Endothelial cell (in vitro differentiated cells): ENCODE results near the gene CDH20. TPM values are rescaled to one million over a fixed set of nuclear protein-coding genes. Genes with fewer than 3 reads are reported as not detected.

Experiments
- DNase-seq: peaks from one replicate; pipeline ENCODE4 v3.0.0; 2021; ENCODE audit warnings: low spot score
- H3K27ac Mint-ChIP-seq: one replicate; pipeline ENCODE4 v1.8.0; 2021; ENCODE audit warnings: mixed read lengths, inconsistent platforms; ENCODE audit not compliant: unreplicated experiment
- H3K27me3 Mint-ChIP-seq: one replicate; pipeline ENCODE4 v1.8.0; 2021; ENCODE audit warnings: mild to moderate bottlenecking, moderate library complexity, mixed read lengths, inconsistent platforms; ENCODE audit not compliant: unreplicated experiment
- H3K36me3 Mint-ChIP-seq: one replicate; pipeline ENCODE4 v1.8.0; 2021; ENCODE audit warnings: mild to moderate bottlenecking, low read depth, mixed read lengths, inconsistent platforms; ENCODE audit not compliant: unreplicated experiment
- H3K4me1 Mint-ChIP-seq: one replicate; pipeline ENCODE4 v1.8.0; 2021; ENCODE audit warnings: mild to moderate bottlenecking, mixed read lengths, inconsistent platforms; ENCODE audit not compliant: unreplicated experiment
- H3K4me3 Mint-ChIP-seq: one replicate; pipeline ENCODE4 v1.8.0; 2021; ENCODE audit warnings: mild to moderate bottlenecking, mixed read lengths, inconsistent platforms; ENCODE audit not compliant: unreplicated experiment
- H3K9me3 Mint-ChIP-seq: one replicate; pipeline ENCODE4 v1.8.0; 2021; ENCODE audit warnings: mixed read lengths, inconsistent platforms; ENCODE audit not compliant: unreplicated experiment
- total RNA-seq: library from RNA; stranded (reverse); fragmentation: NEBNext Ultra II Directional; extraction: Animal tissue kit (Norgen Biotek cat#: 25700); gene quantifications from one replicate; pipeline ENCODE4 v1.2.1, GENCODE V29; 2021; ENCODE audit not compliant: unreplicated experiment
- TF ChIP-seq, protein P1 (sequence below): fragments of 200-600 bp; sonication (generic); IDR thresholded peaks from one replicate; pipeline ENCODE4 v1.5.0; 2021; ENCODE audit warnings: antibody characterized with exemption; ENCODE audit not compliant: unreplicated experiment

Gene CDH20
- total RNA-seq, 1 donor from 2014 or later = not detected

DNA sequence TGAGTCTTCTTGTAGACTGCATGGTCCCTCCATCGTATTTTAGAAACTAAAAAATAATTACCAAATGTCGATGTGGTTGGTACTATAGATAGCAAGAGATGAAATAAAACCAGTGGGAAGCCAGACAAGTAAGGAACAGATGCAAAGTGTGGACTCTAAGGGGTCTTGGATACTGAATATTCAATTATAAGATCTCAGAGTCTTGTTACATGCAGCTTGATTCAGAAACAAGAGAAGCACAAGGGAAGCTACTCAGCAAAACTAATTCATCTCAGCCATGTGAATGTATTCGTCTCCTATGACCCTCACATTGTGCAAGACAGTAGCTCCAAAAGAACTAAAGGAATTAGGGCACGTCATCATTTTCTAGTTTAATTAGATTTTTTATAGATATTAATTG, 80.9 kb downstream of the CDH20 start:
- Mint-ChIP-seq H3K4me3 (no peak overlapping the region), H3K36me3 (no peaks in the 10 kb centered on the region)
- TF ChIP-seq, protein P1, sequence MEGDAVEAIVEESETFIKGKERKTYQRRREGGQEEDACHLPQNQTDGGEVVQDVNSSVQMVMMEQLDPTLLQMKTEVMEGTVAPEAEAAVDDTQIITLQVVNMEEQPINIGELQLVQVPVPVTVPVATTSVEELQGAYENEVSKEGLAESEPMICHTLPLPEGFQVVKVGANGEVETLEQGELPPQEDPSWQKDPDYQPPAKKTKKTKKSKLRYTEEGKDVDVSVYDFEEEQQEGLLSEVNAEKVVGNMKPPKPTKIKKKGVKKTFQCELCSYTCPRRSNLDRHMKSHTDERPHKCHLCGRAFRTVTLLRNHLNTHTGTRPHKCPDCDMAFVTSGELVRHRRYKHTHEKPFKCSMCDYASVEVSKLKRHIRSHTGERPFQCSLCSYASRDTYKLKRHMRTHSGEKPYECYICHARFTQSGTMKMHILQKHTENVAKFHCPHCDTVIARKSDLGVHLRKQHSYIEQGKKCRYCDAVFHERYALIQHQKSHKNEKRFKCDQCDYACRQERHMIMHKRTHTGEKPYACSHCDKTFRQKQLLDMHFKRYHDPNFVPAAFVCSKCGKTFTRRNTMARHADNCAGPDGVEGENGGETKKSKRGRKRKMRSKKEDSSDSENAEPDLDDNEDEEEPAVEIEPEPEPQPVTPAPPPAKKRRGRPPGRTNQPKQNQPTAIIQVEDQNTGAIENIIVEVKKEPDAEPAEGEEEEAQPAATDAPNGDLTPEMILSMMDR = no peak

DNA sequence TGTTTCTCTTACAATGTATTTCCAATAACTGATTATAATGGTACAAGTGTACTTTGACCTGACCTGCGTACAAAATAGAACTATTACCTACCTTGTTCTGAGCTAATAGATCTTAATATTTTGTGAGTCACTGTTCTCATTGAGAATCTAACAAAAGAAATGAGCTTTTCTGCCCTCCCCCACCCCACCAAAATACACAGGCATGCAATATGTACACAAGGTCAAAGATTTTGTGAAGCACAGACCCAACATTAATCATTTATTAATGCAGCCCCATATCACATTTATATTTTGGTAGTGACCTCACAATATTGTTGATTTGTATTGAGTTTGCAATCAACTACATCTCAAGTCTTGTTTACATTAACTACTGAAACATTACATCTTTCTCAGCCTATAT, 86.5 kb downstream of the CDH20 start:
- Mint-ChIP-seq H3K36me3 (no peaks in the 10 kb centered on the region), H3K4me1 (no peaks in the 10 kb centered on the region), H3K27ac (no peak overlapping the region), H3K9me3 (no peaks in the 10 kb centered on the region), H3K27me3 (no peaks in the 10 kb centered on the region), H3K4me3 (no peak overlapping the region)
- TF ChIP-seq, protein P1 = no peak
- no peak for DNase-seq

More for the DNA sequence above, 80.9 kb downstream of the CDH20 start:
- Mint-ChIP-seq H3K9me3 (no peaks in the 10 kb centered on the region), H3K4me1 (no peaks in the 10 kb centered on the region), H3K27me3 (no peaks in the 10 kb centered on the region), H3K27ac (no peak overlapping the region)
- DNase-seq = no peak

DNA sequence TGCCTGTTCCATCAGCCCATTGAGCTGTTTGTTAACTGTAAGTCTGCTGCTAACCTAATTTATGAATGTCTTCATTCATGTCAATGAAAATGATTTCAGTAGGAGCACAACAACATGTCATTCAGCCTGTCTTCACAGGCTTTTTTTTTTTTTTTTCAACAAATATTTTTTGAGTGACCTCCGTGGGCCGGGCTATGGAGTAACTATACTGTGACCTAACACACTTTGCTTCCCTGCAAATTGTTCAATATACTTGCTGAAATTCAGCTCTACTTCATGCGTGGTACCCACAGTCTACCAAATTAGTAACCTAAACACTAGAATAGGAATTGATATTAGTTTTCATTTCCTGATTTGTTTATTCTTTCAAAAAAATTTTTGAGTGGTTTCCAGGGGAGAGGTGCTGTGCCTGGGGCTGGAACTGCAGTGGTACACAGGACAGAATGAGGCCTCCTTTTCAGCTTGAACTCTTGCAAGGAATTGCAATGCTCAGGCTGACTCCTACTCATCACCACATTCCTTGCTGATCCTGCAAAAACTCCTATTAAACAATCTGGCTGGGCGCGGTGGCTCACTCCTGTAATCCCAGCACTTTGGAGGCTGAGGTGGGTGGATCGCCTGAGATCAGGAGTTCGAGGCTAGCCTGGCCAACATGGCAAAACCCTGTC, 87.1 kb downstream of the CDH20 start:
- H3K4me3 Mint-ChIP-seq = no peak overlapping the region
- TF ChIP-seq, protein P1 = no peak
- no peak for DNase-seq
- H3K27me3 Mint-ChIP-seq = no peaks in the 10 kb centered on the region
- H3K36me3 Mint-ChIP-seq = no peaks in the 10 kb centered on the region
- no peaks in the 10 kb centered on the region for H3K9me3 Mint-ChIP-seq
- no peak overlapping the region for H3K27ac Mint-ChIP-seq
- H3K4me1 Mint-ChIP-seq = no peaks in the 10 kb centered on the region

DNA sequence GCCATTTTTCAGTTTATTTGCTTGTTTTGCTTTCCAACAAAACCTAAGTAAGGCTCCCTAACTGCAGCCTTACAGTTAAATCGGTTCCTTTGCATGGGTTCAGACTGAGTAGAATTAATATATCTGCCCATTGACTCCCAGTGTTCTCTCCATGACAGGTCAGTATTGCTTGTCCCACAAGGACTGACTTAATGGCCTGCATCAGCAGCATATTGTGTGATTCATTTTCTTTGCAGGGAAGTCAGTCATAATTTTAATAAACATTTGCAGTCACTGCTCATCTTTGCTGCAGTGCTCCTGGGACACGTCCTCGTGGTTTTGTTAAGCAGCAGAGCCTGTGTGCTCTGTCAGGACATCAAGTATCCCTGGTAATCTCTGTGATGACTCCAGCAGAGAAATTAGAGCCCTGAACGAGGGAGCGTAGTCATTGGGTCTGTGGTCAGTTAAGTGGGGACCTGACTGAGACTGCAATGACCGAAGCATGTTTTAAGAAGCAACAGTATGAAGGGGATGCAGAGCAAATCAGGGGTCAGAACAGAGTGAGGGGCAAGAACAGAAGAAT, 93.3 kb downstream of the CDH20 start:
- TF ChIP-seq, protein P1 = no peak
- Mint-ChIP-seq H3K4me1 (no peaks in the 10 kb centered on the region), H3K27ac (no peak overlapping the region), H3K36me3 (no peaks in the 10 kb centered on the region), H3K9me3 (no peaks in the 10 kb centered on the region), H3K4me3 (no peak overlapping the region), H3K27me3 (no peaks in the 10 kb centered on the region)
- no peak for DNase-seq

DNA sequence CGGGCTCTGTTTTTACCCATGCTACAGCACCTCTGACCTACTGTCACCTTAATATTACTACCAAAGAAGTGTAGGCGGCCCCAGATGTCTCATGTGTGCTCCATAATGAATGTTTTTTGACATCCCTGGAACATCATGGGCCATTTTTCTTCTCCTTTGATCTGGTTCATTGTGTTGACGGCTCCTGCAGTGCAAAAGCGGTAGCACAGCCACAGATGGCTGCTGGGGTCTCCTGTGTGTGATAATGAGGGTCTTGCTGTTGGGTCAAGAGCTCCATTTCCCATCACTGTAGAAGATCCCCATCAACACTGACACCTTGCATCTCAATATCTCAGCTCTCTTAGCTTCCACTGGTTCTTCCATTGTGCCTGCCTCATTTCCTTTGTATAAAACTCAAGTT, 95.0 kb downstream of the CDH20 start:
- Mint-ChIP-seq H3K27me3 (no peaks in the 10 kb centered on the region), H3K4me1 (no peaks in the 10 kb centered on the region), H3K27ac (no peak overlapping the region), H3K9me3 (no peaks in the 10 kb centered on the region), H3K36me3 (no peaks in the 10 kb centered on the region), H3K4me3 (no peak overlapping the region)
- no peak for DNase-seq
- TF ChIP-seq, protein P1 = no peak
